Measurements from ENCODE around the gene KCNE3.
A peak's percentile ranks its signal among the peaks of the same experiment; 100 is the strongest.

The KCNE3 gene

GRCh38 chr11:74457356-74457755, 10.0 kb downstream of the KCNE3 start:
- Mint-ChIP-seq H3K4me1 (no peaks in the 10 kb centered on the region), H3K27ac (no peak overlapping the region), H3K27me3 (ENCODE audit: low read depth, poor library complexity) (peaks cover 11% of the 10 kb centered on the region), H3K36me3 (ENCODE audit: low read depth) (no peaks in the 10 kb centered on the region), H3K4me3 (no peak overlapping the region), H3K9me3 (no peaks in the 10 kb centered on the region)
- TF ChIP-seq CTCF (IDR thresholded peaks at IDR 0.05), result no peak
- DNase-seq, result no peak

GRCh38 chr11:74453373-74453975, 13.9 kb downstream of the KCNE3 start:
- Mint-ChIP-seq H3K9me3 (no peaks in the 10 kb centered on the region), H3K27ac (no peak overlapping the region), H3K4me1 (peaks cover 5% of the 10 kb centered on the region), H3K27me3 (ENCODE audit: low read depth, poor library complexity) (peaks cover 14% of the 10 kb centered on the region), H3K36me3 (ENCODE audit: low read depth) (no peaks in the 10 kb centered on the region), H3K4me3 (no peak overlapping the region)
- DNase-seq, result peak; percentile 72
- peak; percentile 79 for TF ChIP-seq CTCF (IDR thresholded peaks at IDR 0.05)

DNA sequence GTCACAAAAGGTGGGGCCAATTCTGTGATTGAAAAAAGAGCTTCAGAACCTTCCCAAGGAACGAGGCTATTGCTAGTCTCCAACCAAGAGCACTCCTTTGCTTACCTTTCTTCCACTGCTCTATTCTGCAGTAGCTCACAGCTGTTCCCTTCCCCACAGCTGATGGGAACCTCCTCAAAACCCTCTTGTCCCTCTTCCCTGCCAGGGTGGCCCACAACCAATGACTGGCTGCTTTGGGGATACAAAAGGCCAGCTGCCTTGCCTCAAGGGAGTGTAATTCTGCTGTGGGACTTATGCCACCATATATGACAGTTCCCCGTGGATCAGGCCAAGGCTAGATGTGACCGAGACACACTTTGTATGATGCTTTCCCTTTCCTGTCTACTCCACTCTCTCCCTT, 15.0 kb downstream of the KCNE3 start:
- H3K4me1 Mint-ChIP-seq, result peaks cover 5% of the 10 kb centered on the region
- peaks cover 16% of the 10 kb centered on the region for H3K27me3 Mint-ChIP-seq (ENCODE audit: low read depth, poor library complexity)
- TF ChIP-seq CTCF (IDR thresholded peaks at IDR 0.05), result no peak
- DNase-seq, result no peak
- no peaks in the 10 kb centered on the region for H3K36me3 Mint-ChIP-seq (ENCODE audit: low read depth)
- H3K4me3 Mint-ChIP-seq, result no peak overlapping the region
- no peaks in the 10 kb centered on the region for H3K9me3 Mint-ChIP-seq
- H3K27ac Mint-ChIP-seq, result no peak overlapping the region

DNA sequence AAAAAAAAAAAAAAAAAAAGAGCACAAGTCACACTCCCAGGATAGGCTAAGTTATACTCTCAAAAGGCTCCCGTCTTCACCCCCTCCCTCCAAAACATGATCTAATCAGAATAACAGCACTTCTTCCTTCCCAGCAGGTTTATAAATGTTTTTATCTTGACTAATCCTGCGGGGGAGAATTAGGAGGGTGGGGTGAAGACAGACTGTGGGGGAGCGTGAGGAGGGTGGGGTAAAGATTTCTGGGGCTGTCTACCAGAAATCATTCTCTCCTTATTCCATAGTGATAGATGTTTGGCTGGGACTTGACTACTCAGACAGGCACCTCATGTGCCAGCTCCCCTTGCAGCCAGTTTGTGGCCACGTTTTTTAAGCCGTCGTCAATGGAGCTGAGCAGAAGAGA, 17.0 kb downstream of the KCNE3 start:
- Mint-ChIP-seq H3K4me1 (peaks cover 7% of the 10 kb centered on the region), H3K9me3 (no peaks in the 10 kb centered on the region), H3K27me3 (ENCODE audit: low read depth, poor library complexity) (peaks cover 24% of the 10 kb centered on the region), H3K4me3 (no peak overlapping the region), H3K36me3 (ENCODE audit: low read depth) (no peaks in the 10 kb centered on the region), H3K27ac (no peak overlapping the region)
- TF ChIP-seq CTCF (IDR thresholded peaks at IDR 0.05), result no peak
- DNase-seq, result no peak

- peak; percentile 21 for DNase-seq
- no peak overlapping the region for H3K27ac Mint-ChIP-seq
- peak; percentile 69 for TF ChIP-seq CTCF (IDR thresholded peaks at IDR 0.05)
- peaks cover 23% of the 10 kb centered on the region for H3K27me3 Mint-ChIP-seq (ENCODE audit: low read depth, poor library complexity)
- H3K36me3 Mint-ChIP-seq (ENCODE audit: low read depth), result no peaks in the 10 kb centered on the region
- H3K4me1 Mint-ChIP-seq, result peaks cover 16% of the 10 kb centered on the region
- H3K9me3 Mint-ChIP-seq, result no peaks in the 10 kb centered on the region
- H3K4me3 Mint-ChIP-seq, result no peak overlapping the region
Observed at GRCh38 chr11:74449369-74449931, 17.9 kb downstream of the KCNE3 start.

- Mint-ChIP-seq H3K9me3 (no peaks in the 10 kb centered on the region), H3K4me3 (no peak overlapping the region), H3K4me1 (peaks cover 33% of the 10 kb centered on the region), H3K27ac (no peak overlapping the region), H3K27me3 (ENCODE audit: low read depth, poor library complexity) (peaks cover 15% of the 10 kb centered on the region), H3K36me3 (ENCODE audit: low read depth) (no peaks in the 10 kb centered on the region)
- TF ChIP-seq CTCF (IDR thresholded peaks at IDR 0.05), result no peak
- DNase-seq, result no peak
Observed at GRCh38 chr11:74447720-74448119, 19.6 kb downstream of the KCNE3 start.

Measured in nephron progenitor cell (in vitro differentiated cells).